UCSD-AML1 (cell line): ENCODE results near the gene GALNT9.
"Not testable (repeated sequence)": the region's sequence is repeated elsewhere in the genome, so short reads cannot be mapped to it uniquely, and the experiment has no call there.

Experiments
- DNase-seq: peaks from one replicate; lab custom pipeline; 2025; ENCODE audit not compliant: unreplicated experiment; lab: John Stamatoyannopoulos, UW

The GALNT9 gene

GRCh38 chr12:132267873-132268272 is 61.5 kb downstream of the GALNT9 start:
- no peak for DNase-seq

DNA sequence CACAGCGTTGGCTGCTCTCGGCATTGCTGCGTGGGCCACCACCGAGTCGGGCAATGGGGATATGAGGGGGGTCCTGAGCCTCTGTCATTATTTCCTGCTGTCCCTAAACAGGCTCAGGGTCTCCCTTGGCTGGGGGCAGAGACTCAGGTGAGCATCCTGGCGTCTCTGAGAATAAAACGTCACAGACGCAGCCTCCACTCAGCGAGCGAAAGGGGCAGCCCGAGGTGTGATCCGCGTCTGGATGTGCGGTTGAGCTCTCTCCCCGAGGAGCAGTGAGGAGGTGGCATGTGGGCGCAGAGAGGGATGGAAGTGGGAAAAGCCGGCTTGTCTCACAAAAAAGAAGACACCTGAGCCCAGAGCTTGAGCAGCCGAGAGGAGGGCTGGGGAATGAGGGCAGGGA is 62.6 kb downstream of the GALNT9 start:
- no peak for DNase-seq

- DNase-seq = no peak
Observed at GRCh38 chr12:132266370-132266769, 63.0 kb downstream of the GALNT9 start.

DNA sequence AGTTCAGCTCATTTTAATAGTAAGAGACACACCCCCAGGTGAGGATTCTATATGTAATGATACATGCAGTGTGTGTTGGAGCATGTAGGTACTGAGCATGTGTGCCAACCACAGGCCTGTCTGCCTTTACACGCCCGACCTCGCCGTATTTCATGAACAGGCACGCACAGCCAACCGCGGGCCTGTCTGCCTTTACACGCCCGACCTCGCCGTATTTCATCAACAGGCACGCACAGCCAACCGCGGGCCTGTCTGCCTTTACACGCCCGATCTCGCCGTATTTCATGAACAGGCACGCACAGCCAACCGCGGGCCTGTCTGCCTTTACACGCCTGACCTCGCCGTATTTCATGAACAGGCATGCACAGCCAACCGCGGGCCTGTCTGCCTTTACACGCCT is 63.6 kb downstream of the GALNT9 start:
- not testable (repeated sequence) for DNase-seq

GRCh38 chr12:132265056-132265800 is 64.2 kb downstream of the GALNT9 start:
- DNase-seq = no peak

DNA sequence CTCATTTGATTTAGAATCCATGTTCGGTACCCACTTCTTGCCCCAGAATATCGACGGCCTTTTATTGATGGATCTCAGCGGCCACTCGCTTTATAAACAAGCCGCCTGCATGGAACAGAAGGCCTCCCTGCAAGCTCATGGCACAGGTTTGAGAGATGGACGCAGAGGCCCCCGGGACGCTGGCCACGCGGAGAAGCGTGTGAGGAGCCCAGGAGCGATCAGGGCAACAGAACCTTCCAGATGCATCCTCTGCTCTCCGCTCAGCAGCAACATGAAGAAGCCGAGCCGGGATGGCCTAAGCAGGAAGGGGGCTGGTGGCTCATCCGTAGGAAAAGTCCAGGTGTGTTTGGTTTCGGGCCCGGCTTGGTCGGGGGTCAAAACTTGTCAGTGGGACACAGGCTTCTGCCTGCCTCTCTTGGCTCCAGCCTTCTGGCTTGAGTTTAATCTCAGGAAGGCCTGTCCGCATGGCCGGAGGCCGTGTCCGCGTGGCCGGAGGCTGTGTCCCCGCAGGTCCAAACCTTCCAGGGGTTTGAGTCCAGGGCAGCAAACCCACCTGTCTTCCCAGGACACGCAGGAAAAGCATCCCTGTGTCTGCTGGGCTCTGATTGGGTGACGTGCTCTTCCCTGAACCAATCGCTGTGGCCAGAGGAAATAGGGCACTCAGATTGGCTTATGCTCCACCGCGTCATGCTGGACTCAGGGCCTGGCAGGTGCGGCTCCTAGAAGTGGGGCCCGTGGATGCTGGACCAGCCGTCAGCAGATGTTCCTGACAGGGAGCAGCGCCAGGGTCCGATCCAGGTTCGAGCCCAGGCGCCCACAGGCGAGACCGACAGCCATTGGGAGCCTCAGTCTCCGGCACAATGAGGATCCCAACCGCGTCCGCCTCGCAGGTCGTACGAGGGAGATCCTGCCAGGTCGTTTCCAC is 65.0 kb downstream of the GALNT9 start:
- no peak for DNase-seq

DNA sequence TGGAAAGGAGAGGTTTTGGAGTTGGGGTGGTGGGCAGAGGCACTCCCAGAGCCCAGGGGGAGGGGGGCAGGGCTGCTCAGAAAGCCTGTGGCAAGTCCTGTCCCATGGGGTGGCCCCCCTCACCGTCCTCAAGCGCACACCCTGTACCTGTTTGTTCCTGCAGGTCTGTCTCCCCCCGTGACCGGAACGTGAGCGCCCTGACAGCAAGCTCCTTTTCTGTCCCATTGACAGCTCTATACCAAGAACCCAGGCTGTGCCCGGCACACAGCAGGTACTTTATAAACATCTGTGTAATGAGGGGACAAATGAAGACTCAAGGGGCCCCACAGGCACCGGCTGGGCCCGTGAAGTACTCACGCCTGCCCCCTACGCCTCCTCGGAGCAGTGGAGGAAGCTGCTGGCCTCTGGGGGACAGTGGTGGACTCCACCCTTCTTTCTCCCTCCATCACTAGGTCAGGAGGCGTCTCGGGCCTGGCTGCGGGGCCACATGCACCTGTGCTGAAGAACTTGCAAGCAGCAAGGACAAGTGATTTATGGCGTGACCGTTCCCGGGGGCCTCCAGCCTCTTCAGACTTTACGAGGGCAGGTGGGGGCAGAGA is 65.8 kb downstream of the GALNT9 start:
- no peak for DNase-seq

GRCh38 chr12:132263061-132263360 is 66.4 kb downstream of the GALNT9 start:
- DNase-seq = no peak

DNA sequence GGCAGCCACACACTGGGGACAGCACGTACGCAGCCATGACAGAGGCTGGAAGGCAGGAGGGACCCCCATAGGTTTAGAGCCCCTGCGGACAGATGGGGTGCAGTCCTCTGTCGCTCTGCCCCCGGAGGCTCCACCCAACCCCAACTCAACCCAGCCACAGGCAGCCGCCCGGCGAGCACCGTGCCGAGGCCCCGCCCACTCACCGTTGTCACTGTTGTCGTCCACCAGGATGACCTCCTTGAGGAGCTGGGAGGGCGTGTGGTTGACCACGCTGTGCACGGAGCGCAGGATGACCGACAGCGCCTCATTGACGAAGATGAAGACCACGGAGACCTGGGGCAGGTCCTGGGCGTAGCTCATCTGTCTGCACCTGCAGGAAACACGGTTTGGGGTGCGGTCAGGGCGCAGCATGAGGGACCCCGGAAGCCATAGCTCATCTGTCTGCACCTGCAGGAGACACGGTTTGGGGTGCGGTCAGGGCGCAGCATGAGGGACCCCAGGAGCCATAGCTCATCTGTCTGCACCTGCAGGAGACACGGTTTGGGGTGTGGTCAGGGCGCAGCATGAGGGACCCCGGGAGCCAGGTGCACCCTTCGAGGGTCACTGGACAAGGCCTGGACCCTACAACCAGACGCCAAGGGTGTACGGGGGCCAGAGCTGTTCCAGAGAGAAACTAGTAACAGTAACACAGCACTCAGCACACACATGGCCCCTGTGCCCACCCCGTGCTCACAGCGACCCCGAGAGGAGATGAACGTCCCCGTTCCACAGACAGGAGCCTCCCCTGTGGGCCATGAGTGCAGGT is 66.9 kb downstream of the GALNT9 start:
- no peak for DNase-seq

DNA sequence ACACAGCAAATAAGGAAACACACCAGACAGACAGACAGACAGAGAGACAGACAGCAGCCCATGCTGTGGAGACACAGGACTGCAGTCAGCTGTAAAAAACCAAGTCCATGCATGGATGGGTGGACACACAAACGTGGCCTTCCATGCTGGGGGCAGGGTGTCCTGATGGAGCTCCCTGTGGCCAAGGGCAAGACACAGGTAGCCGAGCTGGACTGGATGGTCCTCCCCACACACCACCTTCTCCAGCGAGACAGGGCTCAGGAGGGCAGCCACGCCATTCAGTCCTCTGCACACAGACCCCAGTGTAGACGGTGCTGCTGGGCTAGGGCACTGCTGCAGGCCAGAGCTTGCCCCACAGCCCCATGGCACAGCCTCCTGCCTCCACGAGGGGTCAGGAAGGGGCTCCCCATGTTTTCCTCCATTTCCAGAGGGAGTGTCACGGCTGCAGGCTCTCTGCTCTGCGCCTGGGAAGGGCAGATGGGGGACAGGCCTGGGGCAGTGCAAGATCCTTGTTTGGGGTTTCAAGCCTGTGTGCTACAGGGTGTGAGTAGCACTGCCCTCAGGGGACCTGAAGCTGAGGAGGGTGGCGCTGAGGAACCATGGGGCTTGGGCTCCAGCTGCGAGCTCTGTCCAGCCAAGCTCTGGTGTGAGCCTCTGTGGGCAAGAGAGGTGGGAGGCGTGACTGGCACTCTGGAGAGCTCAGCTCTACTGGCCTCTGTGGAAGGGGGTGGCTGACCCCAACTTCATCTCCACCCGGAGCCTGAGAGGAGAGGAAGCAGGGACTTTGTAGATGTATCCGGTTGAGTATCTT is 67.9 kb downstream of the GALNT9 start:
- DNase-seq = no peak

- no peak for DNase-seq
Observed at GRCh38 chr12:132260721-132261120, 68.7 kb downstream of the GALNT9 start.

- no peak for DNase-seq
Observed at GRCh38 chr12:132259872-132260695, 69.3 kb downstream of the GALNT9 start.

GRCh38 chr12:132259364-132259871 is 70.0 kb downstream of the GALNT9 start:
- DNase-seq = no peak

GRCh38 chr12:132258543-132258942 is 70.8 kb downstream of the GALNT9 start:
- DNase-seq = no peak

DNA sequence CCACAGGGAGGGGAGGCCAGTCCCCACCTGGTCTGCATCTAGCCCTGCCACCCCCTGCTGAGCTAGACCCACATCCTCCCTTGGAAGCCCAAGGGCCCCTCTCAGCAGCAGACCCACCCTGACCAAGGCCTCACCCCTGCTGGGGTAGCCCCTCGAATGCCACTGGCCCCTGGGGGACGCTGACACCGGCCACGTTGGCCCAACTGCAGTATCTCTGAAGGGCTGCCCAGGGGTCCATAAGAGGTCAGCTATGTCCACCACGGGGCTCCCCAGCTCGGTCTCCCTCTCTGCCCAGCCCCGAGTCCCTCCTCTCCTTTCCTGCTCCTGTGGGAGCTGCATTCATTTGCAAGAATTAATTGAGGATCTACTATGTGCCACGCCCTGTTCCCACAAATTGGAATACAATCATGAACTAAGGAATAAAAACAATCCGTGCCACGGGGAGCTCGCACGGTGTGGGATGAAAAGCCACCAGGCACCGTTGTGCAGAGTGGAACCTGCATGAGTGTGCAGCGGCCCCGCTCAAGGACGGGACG is 71.4 kb downstream of the GALNT9 start:
- DNase-seq = no peak

- no peak for DNase-seq
Observed at GRCh38 chr12:132257206-132257954, 72.0 kb downstream of the GALNT9 start.

- DNase-seq = no peak
Observed at GRCh38 chr12:132256646-132257045, 72.7 kb downstream of the GALNT9 start.

DNA sequence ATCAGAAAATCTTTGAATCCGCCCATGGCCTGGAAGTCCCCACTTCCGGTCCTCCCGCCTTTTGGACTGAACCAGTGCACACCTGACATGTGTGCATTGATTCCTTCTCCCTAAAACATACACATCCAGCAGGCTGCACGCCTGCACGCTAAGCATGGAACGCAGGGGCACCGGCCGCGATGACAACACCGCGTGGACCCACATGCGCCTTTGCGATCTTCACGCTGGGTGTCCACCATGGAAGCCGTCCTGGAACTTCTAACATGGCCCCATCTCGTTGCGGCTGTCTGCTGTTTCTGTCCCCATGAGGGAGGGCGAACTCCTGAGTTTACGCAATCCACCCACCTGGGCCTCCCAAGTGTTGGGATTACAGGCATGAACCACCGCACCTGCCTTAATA is 73.7 kb downstream of the GALNT9 start:
- no peak for DNase-seq
